ENCODE measurements around the gene FKBP2.

Gene FKBP2

GRCh38 chr11:64248578-64248977, 7.7 kb downstream of the FKBP2 start:
- no peak for DNase-seq (ENCODE audit: low read depth in 1 of 2, low spot score in 1 of 2)

GRCh38 chr11:64249038-64249437, 8.1 kb downstream of the FKBP2 start:
- no peak for DNase-seq (ENCODE audit: low read depth in 1 of 2, low spot score in 1 of 2)

GRCh38 chr11:64249563-64250414, 8.9 kb downstream of the FKBP2 start:
- DNase-seq (ENCODE audit: low read depth in 1 of 2, low spot score in 1 of 2), result no peak

GRCh38 chr11:64250415-64251015, 9.6 kb downstream of the FKBP2 start:
- no peak for DNase-seq (ENCODE audit: low read depth in 1 of 2, low spot score in 1 of 2)

- DNase-seq (ENCODE audit: low read depth in 1 of 2, low spot score in 1 of 2), result peak; percentile 39 to 50
These were observed 10.3 kb downstream of the FKBP2 start, which contains the start of gene PLCB3 for GRCh38 chr11:64251016-64251752. Gene PLCB3 (plus strand): TSS chr11:64251530. CDS start chr11:64251650, 120 bp downstream.

- DNase-seq (ENCODE audit: low read depth in 1 of 2, low spot score in 1 of 2), result no peak
These were observed 10.8 kb downstream of the FKBP2 start for GRCh38 chr11:64251753-64252002.

GRCh38 chr11:64252003-64252872, 11.3 kb downstream of the FKBP2 start:
- DNase-seq (ENCODE audit: low read depth in 1 of 2, low spot score in 1 of 2), result no peak

GRCh38 chr11:64253043-64253442, 12.1 kb downstream of the FKBP2 start:
- no peak for DNase-seq (ENCODE audit: low read depth in 1 of 2, low spot score in 1 of 2)

GRCh38 chr11:64253481-64253880, 12.6 kb downstream of the FKBP2 start:
- DNase-seq (ENCODE audit: low read depth in 1 of 2, low spot score in 1 of 2), result no peak

- no peak for DNase-seq (ENCODE audit: low read depth in 1 of 2, low spot score in 1 of 2)
These were observed 13.4 kb downstream of the FKBP2 start for GRCh38 chr11:64254326-64254725.

GRCh38 chr11:64255135-64256128, 14.5 kb downstream of the FKBP2 start:
- DNase-seq (ENCODE audit: low read depth in 1 of 2, low spot score in 1 of 2), result no peak

- DNase-seq (ENCODE audit: low read depth in 1 of 2, low spot score in 1 of 2), result no peak
These were observed 15.4 kb downstream of the FKBP2 start for GRCh38 chr11:64256300-64256699.

GRCh38 chr11:64258356-64258755, 17.5 kb downstream of the FKBP2 start:
- DNase-seq (ENCODE audit: low read depth in 1 of 2, low spot score in 1 of 2), result no peak

- no peak for DNase-seq (ENCODE audit: low read depth in 1 of 2, low spot score in 1 of 2)
These were observed 18.1 kb downstream of the FKBP2 start for GRCh38 chr11:64258946-64259532.

GRCh38 chr11:64259533-64260067, 18.7 kb downstream of the FKBP2 start:
- no peak for DNase-seq (ENCODE audit: low read depth in 1 of 2, low spot score in 1 of 2)

GRCh38 chr11:64260147-64260708, 19.3 kb downstream of the FKBP2 start:
- DNase-seq (ENCODE audit: low read depth in 1 of 2, low spot score in 1 of 2), result no peak

- no peak for DNase-seq (ENCODE audit: low read depth in 1 of 2, low spot score in 1 of 2)
These were observed 20.7 kb downstream of the FKBP2 start for GRCh38 chr11:64261556-64262080.

GRCh38 chr11:64262271-64263002, 21.5 kb downstream of the FKBP2 start:
- DNase-seq (ENCODE audit: low read depth in 1 of 2, low spot score in 1 of 2), result no peak
